ENCODE measurements around the gene CCDC175. TPM values are rescaled to one million over a fixed set of nuclear protein-coding genes. Genes with fewer than 3 reads are reported as not detected.

Gene CCDC175
- total and polyA plus RNA-seq, 10 of the 15 experiments (the other 5 are each of a cell fraction or from before 2014, with no cell fraction given), result not detected

Other genes with a start within 250 kb of the CCDC175 start
- gene GPR135, start 111.4 kb downstream of the CCDC175 start, total RNA-seq (2014; rRNA removed), result 0.65 and 1.1 TPM in 2 replicates
- 0.89 and 1.1 TPM in 2 replicates for gene GPR135, start 111.4 kb downstream of the CCDC175 start, total RNA-seq (2014; rRNA removed; fragmentation: Illumina TruSeq; extraction: Trizol)
- 1.1 and 1.4 TPM in 2 replicates for gene GPR135, start 111.4 kb downstream of the CCDC175 start, total RNA-seq (2021)
- 0.83 and 1.0 TPM in 2 replicates for gene GPR135, start 111.4 kb downstream of the CCDC175 start, polyA plus RNA-seq (2011; rRNA removed)
- gene GPR135, start 111.4 kb downstream of the CCDC175 start, polyA plus RNA-seq (2014; fragmentation: Illumina TruSeq; extraction: Trizol), result 0.96 and 1.0 TPM in 2 replicates
- under 1 TPM; 0.11 to 0.16 TPM for gene GPR135, start 111.4 kb downstream of the CCDC175 start, polyA plus RNA-seq (2014; fragmentation: Nextera tagmentation; extraction: Ambion mirVana)
- 1.1 TPM in 2 replicates for gene GPR135, start 111.4 kb downstream of the CCDC175 start, polyA plus RNA-seq (2014; rRNA removed)
- under 1 TPM; 0.28 to 0.32 TPM for gene GPR135, start 111.4 kb downstream of the CCDC175 start, polyA plus RNA-seq (2016; fragmentation: Nextera tagmentation; extraction: Ambion mirVana)
- 15.5 and 17.2 TPM in 2 replicates for gene L3HYPDH, start 92.4 kb downstream of the CCDC175 start, total RNA-seq (2014; rRNA removed)
- 11.8 and 13.4 TPM in 2 replicates for gene L3HYPDH, start 92.4 kb downstream of the CCDC175 start, total RNA-seq (2014; rRNA removed; fragmentation: Illumina TruSeq; extraction: Trizol)
- gene L3HYPDH, start 92.4 kb downstream of the CCDC175 start, total RNA-seq (2021), result 14.7 and 17.4 TPM in 2 replicates
- gene L3HYPDH, start 92.4 kb downstream of the CCDC175 start, polyA plus RNA-seq (2011; rRNA removed), result 27.8 and 41.9 TPM in 2 replicates
- 11.5 and 16.9 TPM in 2 replicates for gene L3HYPDH, start 92.4 kb downstream of the CCDC175 start, polyA plus RNA-seq (2014; fragmentation: Illumina TruSeq; extraction: Trizol)
- 10 to 100 TPM; 13.5 to 19.5 TPM for gene L3HYPDH, start 92.4 kb downstream of the CCDC175 start, polyA plus RNA-seq (2014; fragmentation: Nextera tagmentation; extraction: Ambion mirVana)
- gene L3HYPDH, start 92.4 kb downstream of the CCDC175 start, polyA plus RNA-seq (2014; rRNA removed), result 21.4 and 26.3 TPM in 2 replicates
- gene L3HYPDH, start 92.4 kb downstream of the CCDC175 start, polyA plus RNA-seq (2016; fragmentation: Nextera tagmentation; extraction: Ambion mirVana), result 10 to 100 TPM; 15.7 to 16.0 TPM
- 45.3 and 59.2 TPM in 2 replicates for gene JKAMP, start 92.3 kb downstream of the CCDC175 start, total RNA-seq (2014; rRNA removed)
- 33.0 and 33.3 TPM in 2 replicates for gene JKAMP, start 92.3 kb downstream of the CCDC175 start, total RNA-seq (2014; rRNA removed; fragmentation: Illumina TruSeq; extraction: Trizol)
- 18.2 and 19.5 TPM in 2 replicates for gene JKAMP, start 92.3 kb downstream of the CCDC175 start, total RNA-seq (2021)
- 129 and 154 TPM in 2 replicates for gene JKAMP, start 92.3 kb downstream of the CCDC175 start, polyA plus RNA-seq (2011; rRNA removed)
- 45.9 and 56.2 TPM in 2 replicates for gene JKAMP, start 92.3 kb downstream of the CCDC175 start, polyA plus RNA-seq (2014; fragmentation: Illumina TruSeq; extraction: Trizol)
- gene JKAMP, start 92.3 kb downstream of the CCDC175 start, polyA plus RNA-seq (2014; fragmentation: Nextera tagmentation; extraction: Ambion mirVana), result 100 to 1,000 TPM in 1 of 2 experiments, 10 to 100 TPM in 1; 66.3 to 129 TPM
- 34.1 and 40.3 TPM in 2 replicates for gene JKAMP, start 92.3 kb downstream of the CCDC175 start, polyA plus RNA-seq (2014; rRNA removed)
- gene JKAMP, start 92.3 kb downstream of the CCDC175 start, polyA plus RNA-seq (2016; fragmentation: Nextera tagmentation; extraction: Ambion mirVana), result 10 to 100 TPM; 47.3 to 47.7 TPM

Data from GM12878 (cell line).